Activated CD4-positive, alpha-beta T cell treated with anti-CD3 and anti-CD28 coated beads, Interleukin-2, amount 50 U/mL, for 1 hour (primary cell): ENCODE data around the gene ZNF433.

Experiments used
- DNase-seq: peaks from one replicate; pipeline ENCODE4 v3.0.0-alpha.2; 2020

ZNF433 gene

GRCh38 chr19:11987405-11988281, 47.8 kb downstream of the ZNF433 start:
- peak; percentile 89 for DNase-seq

DNA sequence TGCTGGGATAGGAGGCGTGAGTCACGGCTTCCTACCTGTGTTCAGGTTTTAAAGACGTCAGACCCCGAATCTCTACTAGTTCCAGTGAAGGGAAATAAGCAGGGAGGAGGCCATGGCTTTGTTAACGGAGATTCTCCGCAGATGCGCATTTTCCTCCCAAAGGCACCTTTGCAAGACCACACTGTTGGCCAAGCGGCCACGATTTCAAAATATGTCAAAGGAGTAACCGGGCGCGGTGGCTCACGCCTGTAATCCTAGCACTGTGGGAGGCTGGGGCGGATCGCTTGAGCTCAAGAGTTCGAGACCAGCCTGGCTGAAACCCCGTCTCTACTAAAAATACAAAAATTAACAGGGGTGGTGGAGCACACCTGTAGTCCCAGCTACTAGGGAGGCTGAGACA, 48.7 kb downstream of the ZNF433 start:
- no peak for DNase-seq

- no peak for DNase-seq
Measured at GRCh38 chr19:11984986-11985385, 50.5 kb downstream of the ZNF433 start.

DNA sequence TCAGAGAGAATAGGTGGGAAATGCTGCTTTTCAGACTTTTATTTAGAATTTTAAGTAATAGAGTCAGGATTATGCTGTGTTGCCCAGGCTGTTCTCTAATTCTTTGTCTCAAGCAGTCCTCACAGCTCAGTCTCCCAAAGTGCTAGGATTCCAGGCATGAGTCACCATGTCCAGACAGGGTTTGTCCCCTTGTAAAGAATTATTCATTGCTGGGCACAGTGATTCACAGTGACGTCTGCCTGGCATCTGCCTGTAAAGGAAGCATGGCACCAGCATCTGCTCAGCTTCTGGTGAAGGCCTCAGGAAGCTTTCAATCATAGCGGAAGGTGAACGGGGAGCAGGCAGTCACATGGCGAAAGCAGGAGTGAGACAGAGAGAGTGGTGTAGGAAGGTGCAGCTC, 53.0 kb downstream of the ZNF433 start:
- DNase-seq = no peak

DNA sequence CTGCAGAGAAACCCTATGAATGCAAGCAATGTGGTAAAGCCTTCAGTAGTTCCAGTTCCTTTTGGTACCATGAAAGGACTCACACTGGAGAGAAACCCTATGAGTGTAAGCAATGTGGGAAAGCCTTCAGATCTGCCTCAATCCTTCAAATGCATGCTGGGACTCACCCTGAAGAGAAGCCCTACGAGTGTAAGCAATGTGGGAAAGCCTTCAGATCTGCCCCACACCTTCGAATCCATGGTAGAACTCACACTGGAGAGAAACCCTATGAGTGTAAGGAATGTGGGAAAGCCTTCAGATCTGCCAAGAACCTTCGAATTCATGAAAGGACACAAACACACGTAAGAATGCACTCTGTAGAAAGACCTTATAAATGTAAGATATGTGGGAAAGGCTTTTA, 56.0 kb downstream of the ZNF433 start:
- no peak for DNase-seq

- no peak for DNase-seq
Measured at GRCh38 chr19:11978492-11979100, 56.9 kb downstream of the ZNF433 start.

GRCh38 chr19:11973019-11973810, 62.3 kb downstream of the ZNF433 start:
- DNase-seq = no peak

DNA sequence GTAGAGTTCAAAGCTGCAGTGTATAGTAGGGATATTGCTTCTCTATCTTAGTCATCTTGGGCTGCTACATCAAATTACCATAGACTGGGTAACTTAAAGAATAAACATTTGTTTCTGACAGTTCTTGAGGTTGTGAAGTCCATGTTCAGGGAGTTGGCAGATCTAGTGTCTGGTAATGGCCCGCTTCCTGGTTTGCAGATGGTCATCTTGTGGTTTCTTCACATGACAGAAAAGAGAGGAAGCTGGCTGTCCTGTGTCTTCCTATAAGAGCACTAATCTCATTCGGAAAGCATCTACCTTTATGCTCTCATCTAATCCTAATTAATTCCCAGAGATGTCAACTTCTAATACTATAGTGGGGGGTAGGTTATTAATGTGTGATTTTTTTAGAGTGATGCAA, 64.4 kb downstream of the ZNF433 start:
- no peak for DNase-seq

GRCh38 chr19:11970174-11970573, 65.3 kb downstream of the ZNF433 start:
- no peak for DNase-seq

DNA sequence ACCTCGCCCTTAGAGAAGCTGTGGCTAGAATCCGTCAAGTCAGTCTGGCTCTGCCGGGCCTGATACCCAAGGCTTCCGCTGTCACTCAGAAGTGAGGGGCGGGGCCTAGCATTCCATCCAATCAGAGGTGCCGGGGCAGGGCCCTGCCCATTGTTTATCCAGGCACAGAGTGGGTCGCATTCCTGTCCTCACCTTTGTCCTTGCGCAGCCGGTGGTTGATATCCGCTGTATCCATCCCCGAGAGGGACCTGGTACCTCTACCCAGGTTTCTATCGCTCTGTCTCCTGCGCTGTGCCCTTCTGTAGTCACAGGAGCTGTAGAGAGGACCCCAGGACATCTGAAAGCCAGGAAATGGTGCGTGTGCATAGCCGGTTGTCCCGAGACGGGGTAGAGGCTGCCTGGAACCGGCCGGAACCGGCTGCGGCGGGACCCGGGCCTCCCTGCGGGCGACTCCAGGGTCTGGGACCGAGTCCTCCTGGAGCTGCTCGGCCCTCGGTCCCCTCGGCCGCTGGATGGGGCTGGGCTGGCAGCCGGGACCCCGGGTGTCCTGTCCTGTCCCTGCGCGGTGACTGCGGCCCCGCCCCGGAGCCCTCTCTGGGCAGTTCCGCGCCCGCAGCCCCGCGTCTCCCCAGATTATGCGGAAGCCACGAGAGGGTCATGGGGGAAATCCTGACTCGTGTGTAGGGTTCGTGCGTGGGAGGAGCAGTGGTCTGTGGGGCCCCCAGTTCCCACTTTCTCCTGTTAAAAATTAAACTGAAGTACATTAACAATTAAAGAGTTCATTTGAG, 70.4 kb downstream of the ZNF433 start, which contains the start of gene ZNF763:
Gene ZNF763 (plus strand): TSS at position 183 of the 788 bp plus-strand sequence. CDS start 169 bp downstream, at position 352.
- peak; percentile 86 for DNase-seq
